GM10266 (cell line): ENCODE data around the gene ATG9A.

ENCODE experiments used
- DNase-seq: peaks from one replicate; pipeline ENCODE4 v3.0.0; 2012; ENCODE audit errors: extremely low spot score
- TF ChIP-seq, protein P1 (sequence below): IDR thresholded peaks from 2 replicates; pipeline ENCODE4 v1.5.1; 2012; ENCODE audit warnings: mild to moderate bottlenecking, low read depth; ENCODE audit not compliant: control insufficient read depth, insufficient read depth; ENCODE audit errors: missing control alignments

ATG9A gene, protein sequence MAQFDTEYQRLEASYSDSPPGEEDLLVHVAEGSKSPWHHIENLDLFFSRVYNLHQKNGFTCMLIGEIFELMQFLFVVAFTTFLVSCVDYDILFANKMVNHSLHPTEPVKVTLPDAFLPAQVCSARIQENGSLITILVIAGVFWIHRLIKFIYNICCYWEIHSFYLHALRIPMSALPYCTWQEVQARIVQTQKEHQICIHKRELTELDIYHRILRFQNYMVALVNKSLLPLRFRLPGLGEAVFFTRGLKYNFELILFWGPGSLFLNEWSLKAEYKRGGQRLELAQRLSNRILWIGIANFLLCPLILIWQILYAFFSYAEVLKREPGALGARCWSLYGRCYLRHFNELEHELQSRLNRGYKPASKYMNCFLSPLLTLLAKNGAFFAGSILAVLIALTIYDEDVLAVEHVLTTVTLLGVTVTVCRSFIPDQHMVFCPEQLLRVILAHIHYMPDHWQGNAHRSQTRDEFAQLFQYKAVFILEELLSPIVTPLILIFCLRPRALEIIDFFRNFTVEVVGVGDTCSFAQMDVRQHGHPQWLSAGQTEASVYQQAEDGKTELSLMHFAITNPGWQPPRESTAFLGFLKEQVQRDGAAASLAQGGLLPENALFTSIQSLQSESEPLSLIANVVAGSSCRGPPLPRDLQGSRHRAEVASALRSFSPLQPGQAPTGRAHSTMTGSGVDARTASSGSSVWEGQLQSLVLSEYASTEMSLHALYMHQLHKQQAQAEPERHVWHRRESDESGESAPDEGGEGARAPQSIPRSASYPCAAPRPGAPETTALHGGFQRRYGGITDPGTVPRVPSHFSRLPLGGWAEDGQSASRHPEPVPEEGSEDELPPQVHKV

DNA sequence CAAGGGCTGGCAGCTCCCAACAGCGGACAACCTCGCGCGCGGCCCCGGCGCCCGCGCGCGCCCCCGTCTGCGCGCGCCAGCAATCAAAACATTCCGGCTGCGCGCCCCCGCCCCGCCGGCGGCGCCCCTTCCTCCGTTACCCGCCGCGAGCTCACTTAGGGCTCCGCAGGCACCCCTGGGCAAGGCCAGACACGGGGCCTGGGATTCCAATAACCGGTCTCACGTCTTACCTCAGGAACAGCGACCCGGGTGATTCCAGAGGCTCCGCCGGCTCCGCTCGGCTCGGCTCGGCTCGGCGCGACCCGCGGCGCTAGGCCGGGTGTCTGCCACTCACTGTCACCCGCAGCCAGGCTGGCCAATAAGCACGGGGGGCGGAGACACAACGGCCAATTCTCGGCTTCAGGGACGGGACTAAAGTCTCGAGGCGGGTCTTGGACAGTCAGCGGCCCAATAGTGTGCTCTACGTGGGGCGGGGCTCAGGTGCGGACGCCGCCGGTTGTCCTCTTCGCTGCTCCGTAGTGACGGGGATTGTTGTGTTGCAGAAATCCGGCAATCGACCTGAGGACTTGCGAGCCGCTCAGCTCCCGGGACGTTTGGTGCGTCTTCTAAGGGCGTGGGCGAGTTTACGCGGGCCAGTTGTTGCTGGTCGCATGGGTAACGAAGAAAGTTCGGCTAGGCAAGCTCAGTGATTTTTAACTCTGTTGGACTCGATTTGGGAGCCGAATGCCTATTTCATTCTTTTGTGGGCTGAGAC is at the start of gene ATG9A, which contains the start of gene ANKZF1:
Gene ATG9A (minus strand): TSS at position 332 of the 754 bp plus-strand sequence. CDS start 1,612 bp downstream, outside the sequence.
Gene ANKZF1 (plus strand): TSS at position 502 of the 754 bp plus-strand sequence. CDS start 452 bp downstream, outside the sequence.
- DNase-seq: peak; percentile 99
- TF ChIP-seq, protein P1, sequence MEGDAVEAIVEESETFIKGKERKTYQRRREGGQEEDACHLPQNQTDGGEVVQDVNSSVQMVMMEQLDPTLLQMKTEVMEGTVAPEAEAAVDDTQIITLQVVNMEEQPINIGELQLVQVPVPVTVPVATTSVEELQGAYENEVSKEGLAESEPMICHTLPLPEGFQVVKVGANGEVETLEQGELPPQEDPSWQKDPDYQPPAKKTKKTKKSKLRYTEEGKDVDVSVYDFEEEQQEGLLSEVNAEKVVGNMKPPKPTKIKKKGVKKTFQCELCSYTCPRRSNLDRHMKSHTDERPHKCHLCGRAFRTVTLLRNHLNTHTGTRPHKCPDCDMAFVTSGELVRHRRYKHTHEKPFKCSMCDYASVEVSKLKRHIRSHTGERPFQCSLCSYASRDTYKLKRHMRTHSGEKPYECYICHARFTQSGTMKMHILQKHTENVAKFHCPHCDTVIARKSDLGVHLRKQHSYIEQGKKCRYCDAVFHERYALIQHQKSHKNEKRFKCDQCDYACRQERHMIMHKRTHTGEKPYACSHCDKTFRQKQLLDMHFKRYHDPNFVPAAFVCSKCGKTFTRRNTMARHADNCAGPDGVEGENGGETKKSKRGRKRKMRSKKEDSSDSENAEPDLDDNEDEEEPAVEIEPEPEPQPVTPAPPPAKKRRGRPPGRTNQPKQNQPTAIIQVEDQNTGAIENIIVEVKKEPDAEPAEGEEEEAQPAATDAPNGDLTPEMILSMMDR: no peak

DNA sequence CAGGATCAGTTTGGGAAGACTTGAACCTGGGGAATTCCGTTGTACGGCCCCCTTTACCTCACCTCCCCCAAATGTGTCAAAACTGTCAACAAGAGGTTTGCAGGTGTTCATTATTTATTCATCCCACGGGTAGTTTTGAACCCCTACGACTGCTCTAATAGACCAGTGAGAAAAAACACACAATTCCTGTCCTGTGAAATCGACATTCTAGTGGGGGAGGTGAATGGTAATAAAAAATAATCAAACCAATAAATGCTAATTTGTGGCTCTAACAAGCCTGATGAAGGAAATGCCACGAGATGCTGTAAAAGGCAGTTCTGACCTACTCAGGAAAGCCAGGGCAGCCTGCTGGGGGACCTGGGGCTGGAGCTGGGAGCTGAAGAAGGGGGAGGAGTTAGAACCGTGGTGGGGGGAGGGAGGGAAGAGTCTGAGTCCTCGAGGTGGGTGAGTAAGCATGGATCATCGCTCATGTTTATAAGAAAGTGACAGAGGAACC is 49.3 kb upstream of the ATG9A start:
- TF ChIP-seq, protein P1: no peak
- peak; percentile 37 for DNase-seq

DNA sequence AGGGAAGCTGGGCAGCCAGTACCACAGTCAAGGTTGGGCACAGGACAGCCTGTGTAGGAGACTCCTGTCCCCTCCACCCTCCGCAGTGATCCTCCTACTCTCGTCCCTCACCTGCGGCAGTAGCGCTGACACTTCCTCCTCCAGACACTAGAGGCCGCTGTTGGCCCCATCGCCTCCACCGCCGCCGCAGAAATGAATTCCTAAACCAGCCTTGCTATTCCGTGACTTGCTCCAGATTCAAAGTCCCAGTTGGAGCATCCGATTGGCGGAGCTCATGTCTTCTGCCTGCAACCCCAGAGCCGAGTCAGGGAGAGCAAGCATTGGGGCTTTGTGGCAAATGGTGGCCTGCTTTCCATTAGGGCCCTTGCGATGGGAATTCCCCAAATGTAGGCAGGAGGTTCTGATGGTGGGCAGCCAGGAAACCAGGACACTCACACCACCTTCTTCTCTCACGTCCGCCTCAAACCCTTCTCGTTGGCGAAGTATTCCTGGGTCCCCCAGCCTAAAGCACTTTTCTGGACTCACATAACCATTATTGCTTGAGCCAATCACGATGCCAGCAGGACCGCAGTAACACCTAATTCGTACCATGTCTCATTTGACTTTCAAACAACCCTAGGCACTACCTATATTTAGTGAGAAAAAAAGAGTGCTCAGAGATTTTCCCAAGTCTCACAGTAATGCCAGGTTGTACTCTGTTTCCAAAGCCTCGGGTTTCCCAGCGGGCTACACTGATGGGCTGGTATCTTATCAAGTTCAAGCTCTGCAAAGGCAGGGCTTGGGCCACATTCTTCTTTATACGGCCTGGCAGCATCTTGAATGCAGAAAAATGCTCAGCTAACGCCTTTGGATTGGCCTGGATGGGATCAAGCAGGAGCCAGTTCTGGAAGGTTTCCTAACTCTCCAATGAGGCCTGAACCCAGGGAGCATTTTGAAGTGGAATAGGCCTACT is 48.5 kb upstream of the ATG9A start:
- DNase-seq: peak; percentile 76
- TF ChIP-seq, protein P1: peak; percentile 98

DNA sequence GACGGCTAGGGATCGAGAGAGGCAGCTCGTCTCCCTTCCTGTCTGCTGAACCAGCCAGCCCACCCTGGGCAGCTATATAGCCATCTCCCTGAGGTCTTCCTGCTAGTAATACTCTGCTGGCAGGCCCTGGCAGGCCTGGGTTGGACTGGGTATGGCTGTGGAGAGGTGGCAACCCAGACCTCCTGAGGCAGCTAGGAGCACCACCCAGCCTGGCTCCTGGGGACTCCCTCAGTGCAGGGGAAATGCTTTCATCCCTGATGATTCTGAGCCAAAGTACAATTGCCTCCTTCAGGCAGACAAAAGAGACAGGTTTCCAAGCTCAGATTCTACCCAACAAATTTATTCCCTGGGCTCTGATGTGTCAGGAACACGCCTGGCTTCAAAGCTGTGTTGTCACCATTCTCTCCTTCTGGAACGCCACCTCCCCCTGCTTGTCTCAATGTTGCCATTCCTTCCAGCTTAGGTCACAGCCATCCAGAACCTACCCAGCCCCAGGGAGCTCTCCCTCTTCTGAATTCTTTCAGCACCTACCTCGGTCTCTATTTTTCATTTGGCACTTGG is 45.0 kb upstream of the ATG9A start:
- DNase-seq: no peak
- TF ChIP-seq, protein P1: no peak

DNA sequence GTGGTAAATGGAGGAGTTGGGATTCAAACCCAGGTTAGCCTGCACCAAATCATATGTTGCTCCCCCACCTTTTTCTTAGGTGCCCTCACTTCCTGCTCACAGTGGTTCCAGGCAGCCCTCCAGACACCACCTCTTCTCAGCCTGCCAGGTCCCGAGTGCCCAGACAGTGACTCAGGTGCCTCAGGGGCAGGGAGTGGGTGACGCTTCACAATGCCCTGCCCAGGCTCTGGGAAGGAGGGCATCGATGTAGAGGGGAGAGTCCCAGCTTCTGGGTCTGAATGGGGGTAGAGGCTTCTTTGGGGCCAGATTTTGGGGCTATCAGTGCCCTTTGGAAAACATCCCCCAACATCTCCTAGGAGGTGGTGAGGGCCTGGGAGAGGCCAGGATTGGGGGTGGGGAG is 44.5 kb upstream of the ATG9A start:
- DNase-seq: no peak
- TF ChIP-seq, protein P1: no peak
